LNCAP (cell line): ENCODE measurements around the gene CENPS.

Source experiments
- TF ChIP-seq, protein P1 (sequence below): fragments of 450-650 bp; IDR thresholded peaks from 2 replicates; pipeline ENCODE4 v1.5.1; 2017; ENCODE audit warnings: mild to moderate bottlenecking

CENPS gene

DNA sequence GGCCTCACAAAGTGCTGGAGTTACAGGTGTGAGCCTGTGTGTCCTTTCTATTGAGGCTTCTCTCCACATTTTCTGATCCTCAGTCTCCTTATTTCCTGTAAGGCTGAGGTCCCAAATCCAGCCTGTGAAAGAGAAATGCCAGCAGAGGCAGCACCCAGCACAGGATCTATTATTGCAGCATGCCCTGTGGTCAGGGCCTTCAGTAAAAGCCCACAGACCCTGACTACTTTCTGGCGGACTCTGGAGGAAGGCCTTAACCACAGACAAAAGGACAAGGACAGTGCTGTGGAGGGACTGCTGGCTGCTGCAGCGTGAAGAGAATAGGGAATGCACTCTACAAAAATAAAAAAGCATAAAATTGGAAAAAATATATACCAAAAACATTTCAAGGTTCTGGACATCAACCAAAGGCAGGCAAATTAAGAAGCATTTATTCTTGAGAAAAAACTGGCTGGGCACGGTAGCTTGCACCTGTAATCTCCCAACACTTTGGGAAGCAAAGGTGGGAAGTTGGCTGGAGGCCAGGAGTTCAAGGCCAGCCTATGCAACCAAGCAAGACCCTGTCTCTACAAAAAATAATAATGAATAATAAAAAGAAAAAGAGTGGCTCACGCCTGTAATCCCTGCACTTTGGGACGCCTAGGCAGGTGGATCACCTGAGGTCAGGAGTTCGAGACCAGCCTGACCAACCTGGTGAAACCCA, 40.8 kb upstream of the CENPS start:
- TF ChIP-seq, protein P1, sequence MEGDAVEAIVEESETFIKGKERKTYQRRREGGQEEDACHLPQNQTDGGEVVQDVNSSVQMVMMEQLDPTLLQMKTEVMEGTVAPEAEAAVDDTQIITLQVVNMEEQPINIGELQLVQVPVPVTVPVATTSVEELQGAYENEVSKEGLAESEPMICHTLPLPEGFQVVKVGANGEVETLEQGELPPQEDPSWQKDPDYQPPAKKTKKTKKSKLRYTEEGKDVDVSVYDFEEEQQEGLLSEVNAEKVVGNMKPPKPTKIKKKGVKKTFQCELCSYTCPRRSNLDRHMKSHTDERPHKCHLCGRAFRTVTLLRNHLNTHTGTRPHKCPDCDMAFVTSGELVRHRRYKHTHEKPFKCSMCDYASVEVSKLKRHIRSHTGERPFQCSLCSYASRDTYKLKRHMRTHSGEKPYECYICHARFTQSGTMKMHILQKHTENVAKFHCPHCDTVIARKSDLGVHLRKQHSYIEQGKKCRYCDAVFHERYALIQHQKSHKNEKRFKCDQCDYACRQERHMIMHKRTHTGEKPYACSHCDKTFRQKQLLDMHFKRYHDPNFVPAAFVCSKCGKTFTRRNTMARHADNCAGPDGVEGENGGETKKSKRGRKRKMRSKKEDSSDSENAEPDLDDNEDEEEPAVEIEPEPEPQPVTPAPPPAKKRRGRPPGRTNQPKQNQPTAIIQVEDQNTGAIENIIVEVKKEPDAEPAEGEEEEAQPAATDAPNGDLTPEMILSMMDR = no peak

DNA sequence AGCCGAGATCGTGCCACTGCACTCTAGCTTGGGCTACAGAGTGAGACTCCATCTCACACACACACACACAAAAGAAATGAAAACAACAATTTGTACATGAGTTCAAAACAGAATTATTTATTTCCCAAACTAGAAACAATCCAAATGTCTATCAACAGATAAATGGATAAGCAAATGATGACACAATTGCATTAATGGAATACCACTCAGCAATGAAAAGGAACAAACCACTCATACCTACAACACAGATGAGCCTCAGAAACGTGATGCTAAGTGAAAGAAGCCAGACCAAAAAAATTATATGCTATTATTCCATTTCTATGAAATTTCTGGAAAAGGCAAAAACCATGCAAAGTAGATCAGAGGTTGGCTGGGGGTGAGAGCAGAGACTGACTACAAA, 33.4 kb upstream of the CENPS start:
- TF ChIP-seq, protein P1 = no peak

DNA sequence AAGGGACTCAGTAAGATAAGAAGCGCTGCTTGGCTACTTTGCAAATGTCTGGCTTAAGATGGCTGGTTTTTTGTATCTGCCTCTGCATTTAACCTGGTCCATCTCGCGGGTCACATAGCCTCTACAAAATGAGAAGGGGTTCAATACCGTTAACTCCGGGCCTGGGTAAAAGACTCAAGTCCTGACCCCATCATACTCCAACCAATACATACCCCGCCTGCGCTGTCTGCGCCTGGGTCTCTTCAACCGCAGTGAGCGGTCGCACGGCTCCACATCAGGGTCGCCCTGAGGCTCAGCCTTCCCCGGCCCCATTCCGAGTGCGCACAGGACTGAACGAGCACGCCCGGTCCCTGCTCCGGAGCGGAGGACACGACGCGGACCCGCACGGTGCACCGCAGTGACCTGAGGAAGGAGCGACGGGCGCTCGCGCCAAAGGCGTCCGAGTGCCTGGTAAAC, 31.9 kb upstream of the CENPS start:
- TF ChIP-seq, protein P1 = no peak

DNA sequence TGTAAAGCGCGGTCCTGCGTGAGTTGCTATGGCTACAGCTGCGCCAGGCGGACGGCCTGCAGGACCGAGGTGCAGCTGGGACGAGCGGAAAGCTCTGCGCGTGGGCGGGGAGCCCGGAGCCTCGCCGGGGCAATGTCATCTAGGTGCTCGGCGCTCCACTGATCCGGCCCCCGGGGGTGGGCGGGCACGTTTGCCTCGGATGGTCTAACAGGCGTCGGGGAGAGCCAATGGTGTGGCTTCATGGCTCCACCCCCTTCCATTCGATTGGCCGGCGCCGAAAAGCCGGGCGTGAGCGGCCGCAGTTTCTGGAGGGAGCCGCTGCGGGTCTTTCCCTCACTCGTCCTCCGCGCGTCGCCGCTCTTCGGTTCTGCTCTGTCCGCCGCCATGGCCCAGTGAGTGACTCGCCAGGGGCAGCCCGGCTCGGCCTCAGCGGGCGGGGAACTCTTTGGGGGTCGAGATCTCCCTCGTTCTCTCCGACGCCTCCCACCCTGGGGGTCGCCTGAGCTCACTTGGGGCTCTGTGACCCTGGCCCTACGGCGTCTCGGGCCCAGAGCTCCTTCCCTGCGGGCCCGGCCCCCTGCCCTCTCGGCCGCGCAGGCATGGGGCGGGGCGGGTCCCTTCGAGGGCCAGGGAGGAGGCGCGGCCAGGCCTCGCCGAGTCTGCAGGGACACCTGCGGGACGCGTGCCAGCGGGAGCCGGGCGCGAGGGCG, 31.3 kb upstream of the CENPS start, which contains the start of gene PGD:
PGD (plus strand) TSS at position 331 of the 710 bp plus-strand sequence; CDS start at position 385, 54 bp downstream.
- TF ChIP-seq, protein P1 = no peak

DNA sequence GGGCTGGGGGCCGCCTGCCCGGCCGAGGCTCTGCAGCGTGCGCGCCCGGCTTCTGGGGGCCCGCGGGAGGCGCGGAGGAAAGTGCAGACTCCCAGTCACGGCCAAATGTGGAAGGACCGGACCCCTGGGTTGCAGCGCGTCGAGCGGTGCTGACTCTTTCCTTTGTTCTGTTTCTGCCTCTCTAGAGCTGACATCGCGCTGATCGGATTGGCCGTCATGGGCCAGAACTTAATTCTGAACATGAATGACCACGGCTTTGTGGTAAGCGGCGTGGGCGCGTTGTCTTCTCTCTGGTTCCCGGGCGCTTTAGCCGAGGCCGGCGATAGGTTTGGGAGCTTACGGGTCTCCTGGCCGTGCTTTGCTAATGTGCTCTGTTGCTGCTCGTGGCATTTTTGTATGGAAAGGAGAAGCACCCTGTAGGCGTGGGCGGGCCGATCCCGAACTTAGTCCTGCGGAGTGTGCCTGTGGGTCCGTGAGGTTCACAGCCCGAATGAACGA, 30.7 kb upstream of the CENPS start:
- TF ChIP-seq, protein P1 = no peak

DNA sequence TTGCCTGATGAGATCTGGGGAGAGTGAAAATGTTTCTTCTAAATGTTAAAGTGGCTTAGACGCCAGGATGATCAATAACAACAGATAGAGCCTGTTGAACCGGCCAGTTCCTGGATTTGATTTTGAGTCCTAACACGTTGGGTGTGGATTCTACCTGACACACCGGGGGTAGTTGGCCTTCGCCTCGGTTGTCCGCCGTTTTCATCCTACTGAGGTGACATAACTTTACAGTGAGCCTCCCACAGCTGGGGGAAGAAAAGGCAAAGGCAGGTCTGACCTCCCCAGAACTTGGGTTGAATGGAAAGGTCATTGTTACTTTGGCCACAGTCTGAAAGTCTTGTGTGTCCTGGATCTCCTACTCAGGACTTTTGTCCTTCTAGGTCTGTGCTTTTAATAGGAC, 30.2 kb upstream of the CENPS start:
- TF ChIP-seq, protein P1 = no peak

DNA sequence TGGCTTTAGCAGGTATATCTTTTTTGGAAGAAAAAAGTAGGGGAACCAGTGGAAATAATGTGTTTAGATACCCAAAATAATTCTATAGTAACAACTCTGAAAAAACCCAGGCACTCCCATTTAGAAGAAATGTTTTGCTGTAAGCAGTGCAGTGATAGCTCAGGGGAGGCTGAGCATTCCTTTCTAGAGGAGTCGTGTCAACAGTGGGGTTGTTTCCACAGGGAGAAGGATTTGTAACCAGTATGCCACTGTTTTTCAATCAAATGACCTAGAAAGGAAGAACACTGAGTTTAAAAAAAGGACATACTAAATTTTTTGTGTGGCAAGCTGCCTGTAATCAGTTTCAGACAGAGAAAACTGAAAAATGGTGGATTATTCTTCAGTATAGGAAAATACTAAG, 29.0 kb upstream of the CENPS start:
- TF ChIP-seq, protein P1 = no peak
